ENCODE results near the gene RPS18. TPM values are rescaled to one million over a fixed set of nuclear protein-coding genes. Genes with fewer than 3 reads are reported as not detected.

Gene RPS18
- total and polyA plus RNA-seq, 2 of the 13 experiments (the other 11 are each of a cell fraction or from before 2014, with no cell fraction given): 3,896 to 5,806 TPM

DNA sequence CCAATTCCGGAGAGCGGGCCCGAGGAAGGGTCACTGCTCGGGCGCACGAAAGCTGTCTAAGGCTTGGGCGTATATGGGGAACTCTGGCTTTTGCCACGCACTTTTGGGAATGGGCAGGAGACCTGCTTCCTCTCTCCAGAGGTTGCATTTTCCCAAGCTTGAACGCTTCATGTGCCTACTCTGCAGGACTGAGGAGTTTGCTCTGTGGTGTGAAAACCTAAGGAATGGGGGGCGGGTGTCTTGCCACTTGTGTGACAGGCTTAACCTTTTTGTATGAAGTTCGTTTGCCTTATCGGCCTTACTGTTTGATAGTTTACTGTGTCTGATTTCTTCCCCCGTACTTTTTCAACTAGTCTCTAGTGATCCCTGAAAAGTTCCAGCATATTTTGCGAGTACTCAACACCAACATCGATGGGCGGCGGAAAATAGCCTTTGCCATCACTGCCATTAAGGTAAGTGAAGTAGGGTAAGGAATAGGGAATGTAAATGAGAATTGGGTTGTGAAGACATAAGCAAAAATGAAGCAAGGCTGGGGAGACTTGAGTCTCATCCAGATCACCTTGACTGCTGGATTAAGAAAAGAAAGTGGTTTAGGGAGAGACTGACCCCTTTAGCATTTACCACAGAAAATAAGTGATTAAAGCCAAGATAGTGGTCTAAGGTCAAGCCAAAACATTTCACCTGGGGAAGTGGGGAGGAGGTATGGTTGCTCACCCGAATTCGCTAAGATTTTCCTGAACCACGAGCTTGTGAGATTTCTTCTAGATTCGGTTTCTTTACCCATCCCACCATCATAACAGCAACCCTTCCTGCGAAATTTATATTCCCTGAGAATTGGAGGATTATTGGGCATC, 627 bp downstream of the RPS18 start (continued):
- TF ChIP-seq RBFOX2 (IDR thresholded peaks at IDR 0.05; ENCODE audit: low read depth, low read length) (peak; percentile 66), CBX2 (IDR thresholded peaks at IDR 0.05; ENCODE audit: low read depth, low read length) (no peak), CBX2 (CRISPR knock-in tag; IDR thresholded peaks at IDR 0.05; ENCODE audit: low read depth) (no peak), ZNF468 (CRISPR knock-in tag; IDR thresholded peaks at IDR 0.05) (no peak), ZFP36L1 (CRISPR knock-in tag; IDR thresholded peaks at IDR 0.05) (peak; percentile 11; the same call in 1 of the 2 replicates), MYNN (CRISPR knock-in tag; IDR thresholded peaks at IDR 0.05; ENCODE audit: low read depth) (no peak), MBNL3 (CRISPR knock-in tag; conservative IDR thresholded peaks at IDR 0.05) (0 out of 2 replicates have a peak, but pooled peaks have one; percentile 47), SIX1 (CRISPR knock-in tag; IDR thresholded peaks at IDR 0.05; ENCODE audit: borderline replicate concordance) (no peak), FOXP1 (IDR thresholded peaks at IDR 0.05) (no peak), FOXP1 (CRISPR knock-in tag; IDR thresholded peaks at IDR 0.05) (no peak), GPN1 (CRISPR knock-in tag; IDR thresholded peaks at IDR 0.05; ENCODE audit: borderline replicate concordance) (0 out of 2 replicates have a peak, but pooled peaks have one; percentile 0), ZNF326 (CRISPR knock-in tag; IDR thresholded peaks at IDR 0.05; ENCODE audit: borderline replicate concordance) (no peak), KDM1A (CRISPR knock-in tag; IDR thresholded peaks at IDR 0.05) (no peak), KLF12 (CRISPR knock-in tag; IDR thresholded peaks at IDR 0.05; ENCODE audit: borderline replicate concordance) (no peak)
- TF ChIP-seq, protein P1, sequence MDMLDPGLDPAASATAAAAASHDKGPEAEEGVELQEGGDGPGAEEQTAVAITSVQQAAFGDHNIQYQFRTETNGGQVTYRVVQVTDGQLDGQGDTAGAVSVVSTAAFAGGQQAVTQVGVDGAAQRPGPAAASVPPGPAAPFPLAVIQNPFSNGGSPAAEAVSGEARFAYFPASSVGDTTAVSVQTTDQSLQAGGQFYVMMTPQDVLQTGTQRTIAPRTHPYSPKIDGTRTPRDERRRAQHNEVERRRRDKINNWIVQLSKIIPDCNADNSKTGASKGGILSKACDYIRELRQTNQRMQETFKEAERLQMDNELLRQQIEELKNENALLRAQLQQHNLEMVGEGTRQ (IDR thresholded peaks at IDR 0.05; ENCODE audit: low read depth, low read length): no peak
- TF ChIP-seq, protein P1 (CRISPR knock-in tag; IDR thresholded peaks at IDR 0.05; ENCODE audit: borderline replicate concordance): no peak
- TF ChIP-seq, protein P2, sequence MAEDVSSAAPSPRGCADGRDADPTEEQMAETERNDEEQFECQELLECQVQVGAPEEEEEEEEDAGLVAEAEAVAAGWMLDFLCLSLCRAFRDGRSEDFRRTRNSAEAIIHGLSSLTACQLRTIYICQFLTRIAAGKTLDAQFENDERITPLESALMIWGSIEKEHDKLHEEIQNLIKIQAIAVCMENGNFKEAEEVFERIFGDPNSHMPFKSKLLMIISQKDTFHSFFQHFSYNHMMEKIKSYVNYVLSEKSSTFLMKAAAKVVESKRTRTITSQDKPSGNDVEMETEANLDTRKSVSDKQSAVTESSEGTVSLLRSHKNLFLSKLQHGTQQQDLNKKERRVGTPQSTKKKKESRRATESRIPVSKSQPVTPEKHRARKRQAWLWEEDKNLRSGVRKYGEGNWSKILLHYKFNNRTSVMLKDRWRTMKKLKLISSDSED (CRISPR knock-in tag; IDR thresholded peaks at IDR 0.05): no peak
- TF ChIP-seq, protein P3, sequence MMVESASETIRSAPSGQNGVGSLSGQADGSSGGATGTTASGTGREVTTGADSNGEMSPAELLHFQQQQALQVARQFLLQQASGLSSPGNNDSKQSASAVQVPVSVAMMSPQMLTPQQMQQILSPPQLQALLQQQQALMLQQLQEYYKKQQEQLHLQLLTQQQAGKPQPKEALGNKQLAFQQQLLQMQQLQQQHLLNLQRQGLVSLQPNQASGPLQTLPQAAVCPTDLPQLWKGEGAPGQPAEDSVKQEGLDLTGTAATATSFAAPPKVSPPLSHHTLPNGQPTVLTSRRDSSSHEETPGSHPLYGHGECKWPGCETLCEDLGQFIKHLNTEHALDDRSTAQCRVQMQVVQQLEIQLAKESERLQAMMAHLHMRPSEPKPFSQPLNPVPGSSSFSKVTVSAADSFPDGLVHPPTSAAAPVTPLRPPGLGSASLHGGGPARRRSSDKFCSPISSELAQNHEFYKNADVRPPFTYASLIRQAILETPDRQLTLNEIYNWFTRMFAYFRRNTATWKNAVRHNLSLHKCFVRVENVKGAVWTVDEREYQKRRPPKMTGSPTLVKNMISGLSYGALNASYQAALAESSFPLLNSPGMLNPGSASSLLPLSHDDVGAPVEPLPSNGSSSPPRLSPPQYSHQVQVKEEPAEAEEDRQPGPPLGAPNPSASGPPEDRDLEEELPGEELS (CRISPR knock-in tag; IDR thresholded peaks at IDR 0.05): no peak
- TF ChIP-seq, protein P4, sequence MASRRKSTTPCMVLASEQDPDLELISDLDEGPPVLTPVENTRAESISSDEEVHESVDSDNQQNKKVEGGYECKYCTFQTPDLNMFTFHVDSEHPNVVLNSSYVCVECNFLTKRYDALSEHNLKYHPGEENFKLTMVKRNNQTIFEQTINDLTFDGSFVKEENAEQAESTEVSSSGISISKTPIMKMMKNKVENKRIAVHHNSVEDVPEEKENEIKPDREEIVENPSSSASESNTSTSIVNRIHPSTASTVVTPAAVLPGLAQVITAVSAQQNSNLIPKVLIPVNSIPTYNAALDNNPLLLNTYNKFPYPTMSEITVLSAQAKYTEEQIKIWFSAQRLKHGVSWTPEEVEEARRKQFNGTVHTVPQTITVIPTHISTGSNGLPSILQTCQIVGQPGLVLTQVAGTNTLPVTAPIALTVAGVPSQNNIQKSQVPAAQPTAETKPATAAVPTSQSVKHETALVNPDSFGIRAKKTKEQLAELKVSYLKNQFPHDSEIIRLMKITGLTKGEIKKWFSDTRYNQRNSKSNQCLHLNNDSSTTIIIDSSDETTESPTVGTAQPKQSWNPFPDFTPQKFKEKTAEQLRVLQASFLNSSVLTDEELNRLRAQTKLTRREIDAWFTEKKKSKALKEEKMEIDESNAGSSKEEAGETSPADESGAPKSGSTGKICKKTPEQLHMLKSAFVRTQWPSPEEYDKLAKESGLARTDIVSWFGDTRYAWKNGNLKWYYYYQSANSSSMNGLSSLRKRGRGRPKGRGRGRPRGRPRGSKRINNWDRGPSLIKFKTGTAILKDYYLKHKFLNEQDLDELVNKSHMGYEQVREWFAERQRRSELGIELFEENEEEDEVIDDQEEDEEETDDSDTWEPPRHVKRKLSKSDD (CRISPR knock-in tag; IDR thresholded peaks at IDR 0.05; ENCODE audit: low read depth): no peak
- TF ChIP-seq, protein P5, sequence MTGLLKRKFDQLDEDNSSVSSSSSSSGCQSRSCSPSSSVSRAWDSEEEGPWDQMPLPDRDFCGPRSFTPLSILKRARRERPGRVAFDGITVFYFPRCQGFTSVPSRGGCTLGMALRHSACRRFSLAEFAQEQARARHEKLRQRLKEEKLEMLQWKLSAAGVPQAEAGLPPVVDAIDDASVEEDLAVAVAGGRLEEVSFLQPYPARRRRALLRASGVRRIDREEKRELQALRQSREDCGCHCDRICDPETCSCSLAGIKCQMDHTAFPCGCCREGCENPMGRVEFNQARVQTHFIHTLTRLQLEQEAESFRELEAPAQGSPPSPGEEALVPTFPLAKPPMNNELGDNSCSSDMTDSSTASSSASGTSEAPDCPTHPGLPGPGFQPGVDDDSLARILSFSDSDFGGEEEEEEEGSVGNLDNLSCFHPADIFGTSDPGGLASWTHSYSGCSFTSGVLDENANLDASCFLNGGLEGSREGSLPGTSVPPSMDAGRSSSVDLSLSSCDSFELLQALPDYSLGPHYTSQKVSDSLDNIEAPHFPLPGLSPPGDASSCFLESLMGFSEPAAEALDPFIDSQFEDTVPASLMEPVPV (CRISPR knock-in tag; IDR thresholded peaks at IDR 0.05): 0 out of 2 replicates have a peak, but pooled peaks have one; percentile 5

Measured in HepG2 (cell line).